Glomerular endothelial cell (primary cell): ENCODE data around the gene SRSF3. TPM values are rescaled to one million over a fixed set of nuclear protein-coding genes. Genes with fewer than 3 reads are reported as not detected.

ENCODE experiments used
- DNase-seq: peaks from one replicate; pipeline ENCODE4 v3.0.0-alpha.2; 2011; ENCODE audit warnings: low read depth, low spot score; ENCODE audit errors: extremely low read depth
- total RNA-seq: library from RNA; depleted of rRNA; stranded (reverse); fragments of >200 nt; gene quantifications from 2 replicates; pipeline ENCODE4 v1.2.3, GENCODE V29; 2015

Gene SRSF3
- total RNA-seq, 1 donor from 2014 or later = 190 TPM

- DNase-seq = no peak
These were observed 28.9 kb downstream of the SRSF3 start for GRCh38 chr6:36622901-36623546.

GRCh38 chr6:36623547-36624459, 29.6 kb downstream of the SRSF3 start:
- no peak for DNase-seq

GRCh38 chr6:36624461-36625157, 30.4 kb downstream of the SRSF3 start:
- no peak for DNase-seq

- DNase-seq = no peak
These were observed 31.2 kb downstream of the SRSF3 start for GRCh38 chr6:36625158-36625919.

GRCh38 chr6:36626636-36627035, 32.5 kb downstream of the SRSF3 start:
- DNase-seq = no peak

- no peak for DNase-seq
These were observed 33.0 kb downstream of the SRSF3 start for GRCh38 chr6:36627141-36627540.

GRCh38 chr6:36627801-36628246, 33.7 kb downstream of the SRSF3 start:
- DNase-seq = no peak

- DNase-seq = no peak
These were observed 35.6 kb downstream of the SRSF3 start for GRCh38 chr6:36629784-36630183.

GRCh38 chr6:36631326-36632011, 37.3 kb downstream of the SRSF3 start:
- no peak for DNase-seq

- DNase-seq = no peak
These were observed 39.2 kb downstream of the SRSF3 start for GRCh38 chr6:36633370-36633769.

GRCh38 chr6:36633915-36634314, 39.8 kb downstream of the SRSF3 start:
- DNase-seq = no peak

GRCh38 chr6:36634317-36635108, 40.4 kb downstream of the SRSF3 start:
- no peak for DNase-seq

GRCh38 chr6:36636283-36636682, 42.1 kb downstream of the SRSF3 start:
- DNase-seq = no peak

GRCh38 chr6:36636687-36637418, 42.7 kb downstream of the SRSF3 start:
- DNase-seq = no peak

- DNase-seq = no peak
These were observed 44.4 kb downstream of the SRSF3 start for GRCh38 chr6:36638579-36638978.

- no peak for DNase-seq
These were observed 45.1 kb downstream of the SRSF3 start for GRCh38 chr6:36639171-36639808.

- no peak for DNase-seq
These were observed 47.4 kb downstream of the SRSF3 start for GRCh38 chr6:36641543-36641942.
